H1 (cell line): Measurements from ENCODE around the gene MORC4. TPM values are rescaled to one million over a fixed set of nuclear protein-coding genes. Genes with fewer than 3 reads are reported as not detected.

Experiments used
- ASH2L ChIP-seq: fragments of 200-600, 300-600 bp; sonication (generic); IDR thresholded peaks from one replicate; pipeline ENCODE4 v1.7.1; 2017; ENCODE audit warnings: low read length
- CTCF ChIP-seq, 3 experiments: IDR thresholded peaks; 1 replicate in 2 of 3; 2 replicates in 1 of 3; pipeline versions ENCODE4 v1.5.1 to v1.6.1; 2011; ENCODE audit warnings: low read length in 3 of 3, mild to moderate bottlenecking in 3 of 3, inconsistent platforms in 2 of 3, low read depth in 1 of 3, moderate library complexity in 1 of 3; ENCODE audit not compliant: insufficient read depth in 1 of 3; ENCODE audit errors: control extremely low read depth in 1 of 3
- POLR2AphosphoS5 ChIP-seq: IDR thresholded peaks from 2 replicates; pipeline ENCODE4 v1.6.1; 2011; ENCODE audit warnings: low read depth, low read length
- polyA plus RNA-seq, 7 experiments: library from polyadenylated mRNA; depleted of rRNA in 3 of 7; stranded (reverse) in 5 of 7; unstranded in 2 of 7; fragments of >200 nt in 5 of 7; fragments of 200-250 nt in 2 of 7; gene quantifications; 1 replicate in 5 of 7; 2 replicates in 1 of 7; 4 replicates in 1 of 7; pipeline versions ENCODE4 v1.2.1 to v1.2.3, GENCODE V29; 2011 to 2013; ENCODE audit warnings: missing spikeins in 2 of 7, mixed read lengths in 2 of 7
- total RNA-seq: library from RNA; stranded (reverse); fragmentation: NEBNext Ultra II Directional; extraction: Animal tissue kit (Norgen Biotek cat#: 25700); gene quantifications from 2 replicates; pipeline ENCODE4 v1.2.1, GENCODE V29; 2021

The MORC4 gene
- total and polyA plus RNA-seq, 2 of the 8 experiments (the other 6 are each of a cell fraction or from before 2014, with no cell fraction given), result 1.4 to 2.5 TPM

GRCh38 chrX:106898462-106898861, 101.5 kb downstream of the MORC4 start (continued):
- TF ChIP-seq CTCF (IDR thresholded peaks at IDR 0.05; ENCODE audit: control extremely low read depth in 1 of 3, insufficient read depth in 1 of 3, low read depth in 1 of 3, low read length in 3 of 3), result peak in 2 of 3 experiments; percentile 44 to 46; a peak in 2 of 4 replicates
- TF ChIP-seq POLR2AphosphoS5, result no peak
- no peak for TF ChIP-seq ASH2L
- TF ChIP-seq, all 59 proteins: peak for 2
